ENCODE measurements around the gene FAH.
"Not testable (repeated sequence)": the region's sequence is repeated elsewhere in the genome, so short reads cannot be mapped to it uniquely, and the experiment has no call there.

The FAH gene

DNA sequence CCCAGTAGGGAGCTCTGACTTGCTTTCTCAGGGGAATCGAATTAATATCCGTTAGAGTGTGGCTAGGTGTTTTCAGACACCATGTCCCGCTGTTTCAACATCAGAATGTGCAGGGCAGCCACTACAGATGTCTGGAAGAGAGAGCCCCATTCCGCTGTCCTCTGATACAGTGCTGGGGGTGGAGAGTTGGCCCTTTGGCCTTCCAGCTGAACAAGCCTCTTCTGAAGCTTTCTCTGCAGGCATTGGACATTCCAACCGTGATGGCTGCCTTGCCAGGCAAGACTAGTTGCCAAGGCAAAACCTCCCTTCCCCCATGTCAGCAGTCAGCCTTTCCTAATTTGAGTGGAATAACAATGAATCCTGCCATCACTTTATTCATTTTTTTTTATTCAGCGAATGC is 1.5 kb downstream of the FAH start:
- no peak for TF ChIP-seq EZH2phosphoT487 (IDR thresholded peaks at IDR 0.05; ENCODE audit: borderline replicate concordance)
- TF ChIP-seq, protein P1, sequence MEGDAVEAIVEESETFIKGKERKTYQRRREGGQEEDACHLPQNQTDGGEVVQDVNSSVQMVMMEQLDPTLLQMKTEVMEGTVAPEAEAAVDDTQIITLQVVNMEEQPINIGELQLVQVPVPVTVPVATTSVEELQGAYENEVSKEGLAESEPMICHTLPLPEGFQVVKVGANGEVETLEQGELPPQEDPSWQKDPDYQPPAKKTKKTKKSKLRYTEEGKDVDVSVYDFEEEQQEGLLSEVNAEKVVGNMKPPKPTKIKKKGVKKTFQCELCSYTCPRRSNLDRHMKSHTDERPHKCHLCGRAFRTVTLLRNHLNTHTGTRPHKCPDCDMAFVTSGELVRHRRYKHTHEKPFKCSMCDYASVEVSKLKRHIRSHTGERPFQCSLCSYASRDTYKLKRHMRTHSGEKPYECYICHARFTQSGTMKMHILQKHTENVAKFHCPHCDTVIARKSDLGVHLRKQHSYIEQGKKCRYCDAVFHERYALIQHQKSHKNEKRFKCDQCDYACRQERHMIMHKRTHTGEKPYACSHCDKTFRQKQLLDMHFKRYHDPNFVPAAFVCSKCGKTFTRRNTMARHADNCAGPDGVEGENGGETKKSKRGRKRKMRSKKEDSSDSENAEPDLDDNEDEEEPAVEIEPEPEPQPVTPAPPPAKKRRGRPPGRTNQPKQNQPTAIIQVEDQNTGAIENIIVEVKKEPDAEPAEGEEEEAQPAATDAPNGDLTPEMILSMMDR (conservative IDR thresholded peaks at IDR 0.05; ENCODE audit: low read length): no peak
- H3K4me3 ChIP-seq (ENCODE audit: low read length, poor library complexity, severe bottlenecking): peak overlapping the region; percentile 75
- no peaks in the 10 kb centered on the region for H3F3A ChIP-seq (ENCODE audit: low read depth)
- H3K4me2 ChIP-seq (ENCODE audit: low read depth, low read length, poor library complexity, severe bottlenecking): peak overlapping the region; percentile 87
- no peak overlapping the region for H2AFZ ChIP-seq (ENCODE audit: low read length)
- H3K4me1 ChIP-seq (ENCODE audit: insufficient read depth, low read length, poor library complexity, severe bottlenecking): peaks cover 50% of the 10 kb centered on the region
- H3K9me3 ChIP-seq (ENCODE audit: insufficient read depth, low read depth, low read length): no peaks in the 10 kb centered on the region
- no peaks in the 10 kb centered on the region for H3K9me2 ChIP-seq (replicated peaks; ENCODE audit: low read depth, low read length)
- H3K27me3 ChIP-seq (ENCODE audit: insufficient read depth, low read length, poor library complexity, severe bottlenecking): no peaks in the 10 kb centered on the region
- H3K79me2 ChIP-seq (ENCODE audit: insufficient read depth, low read length): peaks cover 23% of the 10 kb centered on the region
- peak overlapping the region; percentile 80 for H3K9ac ChIP-seq (ENCODE audit: low read depth, low read length, poor library complexity, severe bottlenecking)
- H4K20me1 ChIP-seq (ENCODE audit: insufficient read depth, low read length, poor library complexity, severe bottlenecking): no peaks in the 10 kb centered on the region
- no peaks in the 10 kb centered on the region for H3K36me3 ChIP-seq (ENCODE audit: insufficient read depth, low read length)

DNA sequence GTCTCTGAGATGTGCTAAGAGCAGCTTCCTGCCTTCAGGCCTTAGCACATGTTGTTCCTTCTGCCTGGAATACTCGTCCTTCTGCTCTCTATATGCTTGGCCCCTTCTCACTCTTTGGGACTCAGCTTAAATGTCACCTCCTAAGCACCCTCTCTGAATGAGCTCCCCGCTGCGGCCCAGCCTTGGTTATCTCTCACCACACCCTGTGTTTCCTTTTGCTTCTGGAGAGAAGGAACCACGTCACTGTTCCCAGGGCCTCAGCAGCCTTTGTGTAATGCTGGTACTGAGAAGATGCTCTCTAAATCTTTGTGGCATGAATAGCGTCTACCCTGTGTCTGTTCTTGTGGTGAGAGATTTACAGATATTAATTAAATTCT is 2.2 kb downstream of the FAH start:
- Histone ChIP-seq H3K4me1 (ENCODE audit: insufficient read depth, low read length, poor library complexity, severe bottlenecking) (peaks cover 56% of the 10 kb centered on the region), H3K79me2 (ENCODE audit: insufficient read depth, low read length) (peaks cover 23% of the 10 kb centered on the region), H3K9me3 (ENCODE audit: insufficient read depth, low read depth, low read length) (no peaks in the 10 kb centered on the region), H2AFZ (ENCODE audit: low read length) (no peak overlapping the region), H3K9me2 (replicated peaks; ENCODE audit: low read depth, low read length) (no peaks in the 10 kb centered on the region), H3K4me2 (ENCODE audit: low read depth, low read length, poor library complexity, severe bottlenecking) (peak overlapping the region; percentile 87), H3K4me3 (ENCODE audit: low read length, poor library complexity, severe bottlenecking) (peak overlapping the region; percentile 12), H3F3A (ENCODE audit: low read depth) (no peaks in the 10 kb centered on the region), H4K20me1 (ENCODE audit: insufficient read depth, low read length, poor library complexity, severe bottlenecking) (no peaks in the 10 kb centered on the region), H3K27me3 (ENCODE audit: insufficient read depth, low read length, poor library complexity, severe bottlenecking) (no peaks in the 10 kb centered on the region), H3K36me3 (ENCODE audit: insufficient read depth, low read length) (no peaks in the 10 kb centered on the region), H3K9ac (ENCODE audit: low read depth, low read length, poor library complexity, severe bottlenecking) (peak overlapping the region; percentile 80)
- no peak for TF ChIP-seq EZH2phosphoT487 (IDR thresholded peaks at IDR 0.05; ENCODE audit: borderline replicate concordance)
- TF ChIP-seq, protein P1 (conservative IDR thresholded peaks at IDR 0.05; ENCODE audit: low read length): no peak

DNA sequence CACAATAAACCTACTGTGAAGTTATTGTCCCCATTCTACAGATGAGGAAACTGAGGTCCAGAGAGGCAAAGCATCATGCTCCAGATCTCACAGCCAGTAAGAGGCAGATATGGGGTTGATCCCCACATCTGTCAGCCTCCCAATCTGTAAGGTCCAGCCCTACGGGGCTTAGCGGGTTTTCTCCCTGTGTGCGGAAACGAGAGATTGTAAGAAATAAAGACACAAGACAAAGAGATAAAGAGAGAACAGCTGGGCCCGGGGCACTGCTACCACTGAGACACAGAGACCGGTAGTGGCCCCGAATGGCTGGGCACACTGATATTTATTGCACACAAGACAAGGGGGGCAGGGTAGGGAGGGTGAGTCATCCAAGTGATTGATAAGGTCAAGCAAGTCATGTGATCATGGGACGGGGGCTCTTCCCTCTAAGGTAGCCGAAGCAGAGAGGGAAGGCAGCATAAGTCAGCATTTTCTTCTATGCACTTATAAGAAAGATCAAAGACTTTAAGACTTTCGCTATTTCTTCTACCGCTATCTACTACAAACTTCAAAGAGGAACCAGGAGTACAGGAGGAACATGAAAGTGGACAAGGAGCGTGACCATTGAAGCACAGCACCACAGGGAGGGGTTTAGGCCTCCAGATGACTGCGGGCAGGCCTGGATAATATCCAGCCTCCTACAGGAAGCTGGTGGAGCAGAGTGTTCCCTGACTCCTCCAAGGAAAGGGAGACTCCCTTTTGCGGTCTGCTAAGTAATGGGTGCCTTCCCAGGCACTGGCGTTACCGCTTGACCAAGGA is 2.8 kb downstream of the FAH start:
- not testable (repeated sequence) for H3F3A ChIP-seq (ENCODE audit: low read depth); H3K36me3 ChIP-seq (ENCODE audit: insufficient read depth, low read length); H3K27me3 ChIP-seq (ENCODE audit: insufficient read depth, low read length, poor library complexity, severe bottlenecking); H3K9me2 ChIP-seq (replicated peaks; ENCODE audit: low read depth, low read length); H3K9ac ChIP-seq (ENCODE audit: low read depth, low read length, poor library complexity, severe bottlenecking); H2AFZ ChIP-seq (ENCODE audit: low read length); H4K20me1 ChIP-seq (ENCODE audit: insufficient read depth, low read length, poor library complexity, severe bottlenecking); H3K9me3 ChIP-seq (ENCODE audit: insufficient read depth, low read depth, low read length)
- H3K4me3 ChIP-seq (ENCODE audit: low read length, poor library complexity, severe bottlenecking): peak overlapping the region; percentile 12
- H3K79me2 ChIP-seq (ENCODE audit: insufficient read depth, low read length): peaks cover 23% of the 10 kb centered on the region
- peak overlapping the region; percentile 87 for H3K4me2 ChIP-seq (ENCODE audit: low read depth, low read length, poor library complexity, severe bottlenecking)
- peaks cover 62% of the 10 kb centered on the region for H3K4me1 ChIP-seq (ENCODE audit: insufficient read depth, low read length, poor library complexity, severe bottlenecking)
